NB4 (cell line): Measurements from ENCODE around the gene PSMD12.

Experiments
- DNase-seq: peaks from one replicate; pipeline ENCODE4 v3.0.0; 2010; ENCODE audit warnings: low read depth
- H3K4me3 ChIP-seq: one replicate; pipeline ENCODE4 v1.5.1; 2011; ENCODE audit warnings: mild to moderate bottlenecking, low read depth, low read length, moderate library complexity
- MYC ChIP-seq: IDR thresholded peaks from 2 replicates; pipeline ENCODE4 v1.6.1; 2011; ENCODE audit warnings: low read depth, low read length
- POLR2A ChIP-seq: IDR thresholded peaks from 2 replicates; pipeline ENCODE4 v1.6.1; 2011; ENCODE audit warnings: mild to moderate bottlenecking; ENCODE audit not compliant: insufficient read length; ENCODE audit errors: extremely low read depth
- TF ChIP-seq, protein P1 (sequence below): IDR thresholded peaks from one replicate; pipeline ENCODE4 v1.5.1; 2012; ENCODE audit warnings: low read depth, low read length
- TF ChIP-seq, protein P2 (sequence below): IDR thresholded peaks from 2 replicates; pipeline ENCODE4 v1.6.1; 2011; ENCODE audit warnings: low read depth, low read length

Gene PSMD12

DNA sequence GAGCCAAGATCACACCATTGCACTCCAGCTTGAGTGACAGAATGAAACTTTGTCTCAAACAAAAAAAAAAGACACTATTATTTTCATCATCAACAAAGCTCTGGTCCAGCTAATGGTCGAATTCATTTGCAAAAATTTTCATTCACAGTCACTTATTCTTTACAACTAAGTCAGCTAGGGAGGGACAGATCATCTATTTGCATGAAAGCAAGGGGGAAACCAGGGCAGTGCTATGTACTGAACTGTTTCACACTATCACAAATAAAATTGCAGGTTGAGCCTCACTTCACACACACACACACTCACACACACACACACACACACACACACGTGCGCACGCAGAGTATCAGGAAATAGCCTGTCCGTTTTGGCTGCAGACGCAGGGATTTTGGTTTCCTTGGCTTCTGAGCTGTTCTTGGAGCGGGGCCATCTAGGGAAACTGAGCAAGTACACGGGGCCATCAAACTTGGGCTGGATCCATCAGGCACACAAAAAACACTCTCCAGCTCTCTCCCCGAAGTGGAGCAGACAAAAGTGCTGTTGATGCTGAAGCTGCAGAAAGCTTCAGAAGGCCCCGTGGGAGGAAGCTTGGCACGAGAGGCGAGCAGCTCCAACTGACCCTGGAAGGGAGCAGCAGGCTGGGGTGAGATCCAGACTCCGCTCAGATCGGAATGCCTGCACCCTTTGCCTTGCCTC lies 77.0 kb downstream of the PSMD12 start:
- no peak for DNase-seq
- H3K4me3 ChIP-seq, result no peak overlapping the region
- TF ChIP-seq, protein P1, sequence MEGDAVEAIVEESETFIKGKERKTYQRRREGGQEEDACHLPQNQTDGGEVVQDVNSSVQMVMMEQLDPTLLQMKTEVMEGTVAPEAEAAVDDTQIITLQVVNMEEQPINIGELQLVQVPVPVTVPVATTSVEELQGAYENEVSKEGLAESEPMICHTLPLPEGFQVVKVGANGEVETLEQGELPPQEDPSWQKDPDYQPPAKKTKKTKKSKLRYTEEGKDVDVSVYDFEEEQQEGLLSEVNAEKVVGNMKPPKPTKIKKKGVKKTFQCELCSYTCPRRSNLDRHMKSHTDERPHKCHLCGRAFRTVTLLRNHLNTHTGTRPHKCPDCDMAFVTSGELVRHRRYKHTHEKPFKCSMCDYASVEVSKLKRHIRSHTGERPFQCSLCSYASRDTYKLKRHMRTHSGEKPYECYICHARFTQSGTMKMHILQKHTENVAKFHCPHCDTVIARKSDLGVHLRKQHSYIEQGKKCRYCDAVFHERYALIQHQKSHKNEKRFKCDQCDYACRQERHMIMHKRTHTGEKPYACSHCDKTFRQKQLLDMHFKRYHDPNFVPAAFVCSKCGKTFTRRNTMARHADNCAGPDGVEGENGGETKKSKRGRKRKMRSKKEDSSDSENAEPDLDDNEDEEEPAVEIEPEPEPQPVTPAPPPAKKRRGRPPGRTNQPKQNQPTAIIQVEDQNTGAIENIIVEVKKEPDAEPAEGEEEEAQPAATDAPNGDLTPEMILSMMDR, result no peak
- TF ChIP-seq MYC, result no peak
- TF ChIP-seq, protein P2, sequence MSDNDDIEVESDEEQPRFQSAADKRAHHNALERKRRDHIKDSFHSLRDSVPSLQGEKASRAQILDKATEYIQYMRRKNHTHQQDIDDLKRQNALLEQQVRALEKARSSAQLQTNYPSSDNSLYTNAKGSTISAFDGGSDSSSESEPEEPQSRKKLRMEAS, result no peak
- no peak for TF ChIP-seq POLR2A
